H1 (cell line): ENCODE results near the gene TRAPPC2. TPM values are rescaled to one million over a fixed set of nuclear protein-coding genes. Genes with fewer than 3 reads are reported as not detected.
A peak's percentile ranks its signal among the peaks of the same experiment; 100 is the strongest.

Experiments used
- CTCF ChIA-PET: fragments of 300-600 bp; sonication (Branson Sonifier 250); formaldehyde crosslinking; loops from one replicate; lab custom pipeline; 2021; ENCODE audit not compliant: partially characterized antibody; lab: Charles Lee
- POLR2A ChIA-PET: fragments of 300-600 bp; sonication (Branson Sonifier 250); formaldehyde crosslinking; loops from one replicate; lab custom pipeline; 2021; ENCODE audit warnings: inconsistent platforms; ENCODE audit not compliant: partially characterized antibody; lab: Charles Lee
- DNase-seq, 2 experiments: peaks; one replicate each; pipeline versions ENCODE4 v3.0.0 to v3.0.0-alpha.2; 2010 to 2022; ENCODE audit warnings: low spot score in 2 of 2, low read depth in 1 of 2, mixed read lengths in 1 of 2
- FAIRE-seq: peaks from 2 replicates; lab custom pipeline; 2011; peaks lifted over from hg19 to GRCh38; lab: Jason Lieb, UNC
- H2AFZ ChIP-seq: 2 replicates; pipeline ENCODE4 v1.8.1; 2012; ENCODE audit warnings: low read length, inconsistent platforms
- H2AK5ac ChIP-seq: 2 replicates; pipeline ENCODE4 v1.6.1; 2013; ENCODE audit warnings: low read depth, low read length
- H2BK120ac ChIP-seq: replicated peaks from 2 replicates; pipeline ENCODE3; 2013; ENCODE audit warnings: low read depth, low read length, inconsistent platforms
- H2BK12ac ChIP-seq: 2 replicates; pipeline ENCODE4 v1.6.1; 2013; ENCODE audit warnings: low read depth, low read length
- H2BK15ac ChIP-seq: 2 replicates; pipeline ENCODE4 v1.6.1; 2013; ENCODE audit warnings: low read length
- H2BK20ac ChIP-seq: 2 replicates; pipeline ENCODE4 v1.6.1; 2013; ENCODE audit warnings: low read length
- H2BK5ac ChIP-seq: 2 replicates; pipeline ENCODE4 v1.6.1; 2013; ENCODE audit warnings: low read depth, low read length
- H3K14ac ChIP-seq: 2 replicates; pipeline ENCODE4 v1.6.1; 2013; ENCODE audit warnings: inconsistent platforms; ENCODE audit not compliant: insufficient read length
- H3K18ac ChIP-seq: 2 replicates; pipeline ENCODE4 v1.6.1; 2013; ENCODE audit warnings: low read length; ENCODE audit errors: extremely low read depth
- H3K23ac ChIP-seq: 2 replicates; pipeline ENCODE4 v1.6.1; 2013; ENCODE audit warnings: inconsistent platforms; ENCODE audit not compliant: insufficient read length
- H3K23me2 ChIP-seq: 2 replicates; pipeline ENCODE4 v1.6.1; 2013; ENCODE audit warnings: low read depth, low read length
- H3K27ac ChIP-seq: 2 replicates; pipeline ENCODE4 v1.6.1; 2011; ENCODE audit warnings: low read depth, low read length, inconsistent platforms
- H3K27me3 ChIP-seq, 4 experiments: replicated peaks in 1 of 4; 1 replicate in 1 of 4; 2 replicates in 3 of 4; pipeline versions ENCODE4 v1.6.1 to v1.8.1; 2011 to 2013; ENCODE audit warnings: low read length in 3 of 4, mild to moderate bottlenecking in 3 of 4, inconsistent platforms in 2 of 4, mixed read lengths in 2 of 4, moderate library complexity in 1 of 4; ENCODE audit not compliant: control insufficient read depth in 3 of 4, insufficient read depth in 3 of 4; ENCODE audit errors: extremely low read depth in 1 of 4
- H3K36me3 ChIP-seq, 4 experiments: 2 replicates each; pipeline versions ENCODE4 v1.6.1 to v1.8.1; 2011 to 2013; ENCODE audit warnings: mild to moderate bottlenecking in 4 of 4, low read length in 3 of 4, moderate library complexity in 2 of 4, control low read depth in 1 of 4, inconsistent platforms in 1 of 4; ENCODE audit not compliant: insufficient read depth in 4 of 4, control insufficient read depth in 2 of 4
- H3K4ac ChIP-seq: replicated peaks from 2 replicates; pipeline ENCODE3; 2013; ENCODE audit warnings: low read length, low read depth, mixed read lengths, inconsistent platforms; ENCODE audit not compliant: insufficient read length
- H3K4me1 ChIP-seq, 4 experiments: replicated peaks in 1 of 4; 1 replicate in 1 of 4; 2 replicates in 3 of 4; pipeline versions ENCODE4 v1.6.1 to v1.8.1; 2011 to 2013; ENCODE audit warnings: low read length in 3 of 4, inconsistent platforms in 2 of 4, mixed read lengths in 1 of 4; ENCODE audit not compliant: insufficient read depth in 4 of 4, control insufficient read depth in 3 of 4
- H3K4me2 ChIP-seq, 2 experiments: 2 replicates each; pipeline versions ENCODE4 v1.6.1 to v1.8.1; 2011 to 2013; ENCODE audit warnings: low read depth in 2 of 2, low read length in 2 of 2, control low read depth in 1 of 2, inconsistent platforms in 1 of 2, mild to moderate bottlenecking in 1 of 2; ENCODE audit not compliant: insufficient read depth in 1 of 2
- H3K4me3 ChIP-seq, 4 experiments: fragments of 200-600, 300-600 bp in 1 of 4; sonication (generic), shearing (Covaris generic), sonication (Bioruptor Twin) in 1 of 4; 2 replicates each; pipeline versions ENCODE4 v1.5.1 to v1.8.1; 2011 to 2016; ENCODE audit warnings: low read length in 4 of 4, low read depth in 3 of 4, control low read depth in 2 of 4, inconsistent platforms in 2 of 4, mild to moderate bottlenecking in 2 of 4, mixed read lengths in 1 of 4, moderate library complexity in 1 of 4; ENCODE audit not compliant: insufficient read depth in 2 of 4; ENCODE audit errors: extremely low read depth in 1 of 4
- H3K56ac ChIP-seq: replicated peaks from 2 replicates; pipeline ENCODE3; 2013; ENCODE audit warnings: low read depth, mild to moderate bottlenecking, mixed read lengths, low read length, inconsistent platforms; ENCODE audit not compliant: insufficient read length
- H3K79me1 ChIP-seq: 2 replicates; pipeline ENCODE4 v1.6.1; 2013; ENCODE audit warnings: low read depth, low read length, control low read depth
- H3K79me2 ChIP-seq, 2 experiments: 2 replicates each; pipeline versions ENCODE4 v1.6.1 to v1.8.1; 2012 to 2013; ENCODE audit warnings: low read length in 2 of 2, mild to moderate bottlenecking in 2 of 2, inconsistent platforms in 1 of 2; ENCODE audit not compliant: insufficient read depth in 2 of 2, control insufficient read depth in 1 of 2
- H3K9ac ChIP-seq, 4 experiments: replicated peaks in 1 of 4; 1 replicate in 1 of 4; 2 replicates in 3 of 4; pipeline versions ENCODE4 v1.6.1 to v1.8.1; 2011 to 2013; ENCODE audit warnings: low read depth in 3 of 4, low read length in 3 of 4, control low read depth in 2 of 4, mild to moderate bottlenecking in 2 of 4, moderate library complexity in 2 of 4, inconsistent platforms in 1 of 4; ENCODE audit errors: extremely low read depth in 1 of 4
- H3K9me3 ChIP-seq, 2 experiments: 2 replicates each; pipeline versions ENCODE4 v1.6.1 to v1.8.1; 2012 to 2013; ENCODE audit warnings: mild to moderate bottlenecking in 2 of 2, moderate library complexity in 2 of 2, control low read depth in 1 of 2, inconsistent platforms in 1 of 2, low read depth in 1 of 2, low read length in 1 of 2, mixed read lengths in 1 of 2; ENCODE audit not compliant: insufficient read depth in 2 of 2
- H4K20me1 ChIP-seq, 2 experiments: replicated peaks in 1 of 2; 2 replicates each; pipeline versions ENCODE3 to v1.8.1; 2011 to 2013; ENCODE audit warnings: inconsistent platforms in 2 of 2, low read length in 2 of 2, mild to moderate bottlenecking in 1 of 2; ENCODE audit not compliant: insufficient read depth in 2 of 2, control insufficient read depth in 1 of 2
- H4K5ac ChIP-seq: 2 replicates; pipeline ENCODE4 v1.6.1; 2013; ENCODE audit warnings: low read length, low read depth, mixed read lengths, inconsistent platforms; ENCODE audit not compliant: insufficient read length
- H4K8ac ChIP-seq: 2 replicates; pipeline ENCODE4 v1.8.0; 2013; ENCODE audit warnings: mild to moderate bottlenecking, moderate library complexity, low read length, inconsistent platforms; ENCODE audit not compliant: insufficient read depth; ENCODE audit errors: extremely low read depth
- H4K91ac ChIP-seq: replicated peaks from 2 replicates; pipeline ENCODE3; 2013; ENCODE audit warnings: low read length, mixed read lengths, inconsistent platforms; ENCODE audit not compliant: insufficient read length
- CHD1 ChIP-seq: IDR thresholded peaks from 2 replicates; pipeline ENCODE4 v1.6.1; 2012; ENCODE audit warnings: low read depth, low read length, improper control_type of control experiment
- CHD2 ChIP-seq: IDR thresholded peaks from 2 replicates; pipeline ENCODE4 v1.6.1; 2012; ENCODE audit warnings: low read length, improper control_type of control experiment
- CREB1 ChIP-seq: IDR thresholded peaks from 2 replicates; pipeline ENCODE4 v1.6.1; 2012; ENCODE audit warnings: inconsistent platforms
- EGR1 ChIP-seq: IDR thresholded peaks from 2 replicates; pipeline ENCODE4 v1.6.1; 2011; ENCODE audit warnings: low read depth, low read length, borderline replicate concordance
- FOSL1 ChIP-seq: IDR thresholded peaks from 2 replicates; pipeline ENCODE4 v1.6.1; 2011; ENCODE audit warnings: mild to moderate bottlenecking, low read depth, low read length, moderate library complexity; ENCODE audit not compliant: insufficient read depth
- GTF2F1 ChIP-seq: IDR thresholded peaks from 2 replicates; pipeline ENCODE4 v1.6.1; 2012; ENCODE audit warnings: low read depth, low read length, improper control_type of control experiment, borderline replicate concordance
- HDAC2 ChIP-seq, 2 experiments: fragments of 300-600 bp in 1 of 2; sonication (generic) in 1 of 2; IDR thresholded peaks; 2 replicates each; pipeline ENCODE4 v1.6.1; 2011 to 2012; ENCODE audit warnings: low read depth in 2 of 2, low read length in 2 of 2, mild to moderate bottlenecking in 2 of 2, moderate library complexity in 2 of 2, borderline replicate concordance in 1 of 2, inconsistent platforms in 1 of 2
- JUN ChIP-seq: IDR thresholded peaks from 2 replicates; pipeline ENCODE4 v1.6.1; 2011; ENCODE audit warnings: low read depth, mild to moderate bottlenecking, improper control_type of control experiment, low read length
- KDM5A ChIP-seq: fragments of 200-600 bp; IDR thresholded peaks from 2 replicates; pipeline ENCODE4 v1.7.1; 2012; ENCODE audit warnings: mild to moderate bottlenecking, low read length, inconsistent platforms, mixed read lengths
- RXRA ChIP-seq: IDR thresholded peaks from 2 replicates; pipeline ENCODE4 v1.6.1; 2011; ENCODE audit warnings: low read depth, mild to moderate bottlenecking, low read length, moderate library complexity; ENCODE audit not compliant: insufficient read depth
- SIN3A ChIP-seq, 2 experiments: IDR thresholded peaks in 1 of 2; conservative IDR thresholded peaks in 1 of 2; 2 replicates each; pipeline ENCODE4 v1.6.1; 2011 to 2012; ENCODE audit warnings: low read length in 2 of 2, improper control_type of control experiment in 1 of 2, low read depth in 1 of 2, mild to moderate bottlenecking in 1 of 2
- SRF ChIP-seq: IDR thresholded peaks from 2 replicates; pipeline ENCODE4 v1.6.1; 2011; ENCODE audit warnings: mild to moderate bottlenecking, low read depth, low read length, moderate library complexity
- TCF12 ChIP-seq: IDR thresholded peaks from 2 replicates; pipeline ENCODE4 v1.6.1; 2011; ENCODE audit warnings: low read depth, mild to moderate bottlenecking, low read length
- YY1 ChIP-seq: IDR thresholded peaks from 2 replicates; pipeline ENCODE4 v1.6.1; 2011; ENCODE audit warnings: low read depth, mild to moderate bottlenecking, low read length
- WGBS, 2 experiments: shearing (Covaris generic) in 1 of 2; methylation state at CpG; one replicate each; pipeline versions ENCODE4 v1.1.6 to v1.1.7; 2013 to 2015; ENCODE audit warnings: low lambda C conversion rate in 2 of 2, mixed read lengths in 2 of 2, inconsistent platforms in 1 of 2, low coverage in 1 of 2, missing lambda C conversion rate in 1 of 2; ENCODE audit not compliant: insufficient replicate concordance in 2 of 2, insufficient coverage in 1 of 2, insufficient read length in 1 of 2; ENCODE audit errors: extremely low coverage in 1 of 2, missing lambda C conversion rate in 1 of 2; 5-methylcytosine and 5-hydroxymethylcytosine counted together
- polyA plus RNA-seq, 7 experiments: library from polyadenylated mRNA; depleted of rRNA in 3 of 7; stranded (reverse) in 5 of 7; unstranded in 2 of 7; fragments of >200 nt in 5 of 7; fragments of 200-250 nt in 2 of 7; gene quantifications; 1 replicate in 5 of 7; 2 replicates in 1 of 7; 4 replicates in 1 of 7; pipeline versions ENCODE4 v1.2.1 to v1.2.3, GENCODE V29; 2011 to 2013; ENCODE audit warnings: missing spikeins in 2 of 7, mixed read lengths in 2 of 7
- total RNA-seq: library from RNA; stranded (reverse); fragmentation: NEBNext Ultra II Directional; extraction: Animal tissue kit (Norgen Biotek cat#: 25700); gene quantifications from 2 replicates; pipeline ENCODE4 v1.2.1, GENCODE V29; 2021

TRAPPC2 gene
- total and polyA plus RNA-seq, 2 of the 8 experiments (the other 6 are each of a cell fraction or from before 2014, with no cell fraction given) = 6.7 to 10.8 TPM

DNA sequence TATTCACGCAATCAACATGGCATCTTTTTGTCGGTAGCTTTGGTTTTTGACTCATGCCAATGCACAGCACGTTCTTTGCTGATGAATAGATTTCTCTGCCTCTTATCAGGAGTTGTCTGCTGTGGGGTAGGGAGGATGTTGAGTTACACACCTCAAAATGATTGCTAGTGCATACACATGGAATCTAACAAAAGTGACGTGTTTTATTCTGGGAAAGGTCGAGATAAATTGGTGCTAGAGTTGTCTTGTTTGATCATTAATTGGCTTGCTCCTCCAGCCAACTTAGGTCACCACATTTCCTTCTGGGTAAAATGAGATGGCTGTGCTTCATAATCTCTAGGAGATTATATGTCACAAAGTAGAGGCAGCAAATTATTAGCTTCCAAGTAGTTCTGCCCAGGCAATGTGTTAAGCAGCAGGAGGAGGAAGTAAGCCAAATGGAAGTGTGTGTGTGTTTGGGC lies 41.6 kb downstream of the TRAPPC2 start:
- DNase-seq = no peak
- no peak for FAIRE-seq
- Histone ChIP-seq H3K23ac (no peak overlapping the region), H3K9ac (no peak overlapping the region), H3K23me2 (peaks cover 4% of the 10 kb centered on the region; the same call in 1 of the 2 replicates), H3K4ac (no peak overlapping the region), H4K8ac (no peak overlapping the region), H3K4me3 (no peak overlapping the region), H4K20me1 (peaks cover 0 to 14% of the 10 kb centered on the region in 2 experiments), H3K14ac (no peak overlapping the region), H3K79me2 (peaks cover 4 to 82% of the 10 kb centered on the region in 2 experiments), H3K18ac (no peak overlapping the region), H3K4me2 (peak overlapping the region; percentile 31 to 33; a peak in 2 of 4 replicates), H3K9me3 (no peaks in the 10 kb centered on the region), H2BK120ac (no peak overlapping the region), H3K56ac (no peak overlapping the region), H3K79me1 (no peaks in the 10 kb centered on the region; the same call in 1 of the 2 replicates), H4K91ac (no peak overlapping the region), H2BK20ac (no peak overlapping the region), H2AFZ (no peak overlapping the region), H2AK5ac (no peak overlapping the region), H4K5ac (no peak overlapping the region), H2BK12ac (no peak overlapping the region), H3K27ac (no peak overlapping the region), H3K4me1 (peaks cover 0 to 7% (median 3%) of the 10 kb centered on the region in 4 experiments; a peak in 4 of 7 replicates), H2BK15ac (no peak overlapping the region), H2BK5ac (no peak overlapping the region), H3K27me3 (peaks cover 0 to 2% (median 0%) of the 10 kb centered on the region in 4 experiments; a peak in 1 of 7 replicates), H3K36me3 (no peaks in the 10 kb centered on the region; a peak in 1 of 8 replicates)
- WGBS, 2 experiments = 82% methylated on average over 5 of the region's 5 CpGs; no CpG with 5 or more reads in 1 of the 2 experiments
- CTCF ChIA-PET = no interaction called here
- POLR2A ChIA-PET = interaction anchor here (1.1 to 1.3 kb wide), 2 partner anchors 42 to 337 kb away, joined by 3 to 4 read pairs; partner anchors contain the start of genes GEMIN8, OFD1 and TRAPPC2
- TF ChIP-seq FOSL1 (no peak), TCF12 (no peak), CHD2 (no peak), KDM5A (no peak), SIN3A (conservative IDR thresholded peaks at IDR 0.05 in 1 of 2, IDR thresholded peaks at IDR 0.05 in 1 of 2; ENCODE audit: low read depth in 1 of 2, low read length in 2 of 2) (no peak), EGR1 (no peak), GTF2F1 (no peak), SRF (no peak), HDAC2 (IDR thresholded peaks at IDR 0.05; ENCODE audit: borderline replicate concordance in 1 of 2, low read depth in 2 of 2, low read length in 2 of 2) (no peak), CREB1 (no peak), RXRA (no peak), CHD1 (no peak), JUN (no peak), YY1 (no peak)
